SKM-1 treated with dmso at 0.1 percent for 144 hours (cell line): ENCODE data around the gene FAM53B.

Source experiments
- DNase-seq: peaks from one replicate; lab custom pipeline; 2025; ENCODE audit not compliant: unreplicated experiment; lab: John Stamatoyannopoulos, UW

The FAM53B gene

GRCh38 chr10:124680675-124681074, 63.5 kb downstream of the FAM53B start:
- DNase-seq = no peak

GRCh38 chr10:124679401-124679800, 64.8 kb downstream of the FAM53B start:
- no peak for DNase-seq

GRCh38 chr10:124678557-124679240, 65.5 kb downstream of the FAM53B start:
- no peak for DNase-seq

- no peak for DNase-seq
These were observed 66.2 kb downstream of the FAM53B start for GRCh38 chr10:124677749-124678556.

- DNase-seq = no peak
These were observed 66.9 kb downstream of the FAM53B start for GRCh38 chr10:124677293-124677699.

GRCh38 chr10:124676416-124677062, 67.6 kb downstream of the FAM53B start:
- no peak for DNase-seq

- no peak for DNase-seq
These were observed 68.4 kb downstream of the FAM53B start for GRCh38 chr10:124675824-124676223.

GRCh38 chr10:124675261-124675660, 68.9 kb downstream of the FAM53B start:
- no peak for DNase-seq

- DNase-seq = no peak
These were observed 69.4 kb downstream of the FAM53B start for GRCh38 chr10:124674768-124675222.

GRCh38 chr10:124672181-124672638, 72.0 kb downstream of the FAM53B start:
- DNase-seq = no peak

- DNase-seq = no peak
These were observed 72.6 kb downstream of the FAM53B start for GRCh38 chr10:124671486-124672075.

- no peak for DNase-seq
These were observed 73.3 kb downstream of the FAM53B start for GRCh38 chr10:124670849-124671248.

- DNase-seq = no peak
These were observed 74.1 kb downstream of the FAM53B start for GRCh38 chr10:124669824-124670654.

GRCh38 chr10:124669141-124669823, 74.9 kb downstream of the FAM53B start:
- DNase-seq = no peak

GRCh38 chr10:124668517-124669051, 75.6 kb downstream of the FAM53B start:
- no peak for DNase-seq

GRCh38 chr10:124667425-124668345, 76.5 kb downstream of the FAM53B start:
- DNase-seq = no peak

GRCh38 chr10:124666494-124666893, 77.7 kb downstream of the FAM53B start:
- DNase-seq = no peak

- no peak for DNase-seq
These were observed 78.2 kb downstream of the FAM53B start for GRCh38 chr10:124665980-124666379.

- no peak for DNase-seq
These were observed 78.6 kb downstream of the FAM53B start for GRCh38 chr10:124665558-124665957.
